Hepatocyte (in vitro differentiated cells): Measurements from ENCODE around the gene CAMKK2. TPM values are rescaled to one million over a fixed set of nuclear protein-coding genes. Genes with fewer than 3 reads are reported as not detected.
"Not testable (repeated sequence)": the region's sequence is repeated elsewhere in the genome, so short reads cannot be mapped to it uniquely, and the experiment has no call there.

Experiments used
- DNase-seq: peaks from one replicate; pipeline ENCODE4 v3.0.0-alpha.2; 2016; ENCODE audit warnings: low spot score
- H2AFZ ChIP-seq: fragments of 200-600 bp; sonication (generic); 2 replicates; pipeline ENCODE4 v1.6.0; 2016; ENCODE audit warnings: antibody characterized with exemption, mild to moderate bottlenecking
- H3K27ac ChIP-seq: fragments of 200-600 bp; sonication (generic); 2 replicates; pipeline ENCODE4 v1.5.1; 2016; ENCODE audit warnings: mild to moderate bottlenecking
- H3K27me3 ChIP-seq: fragments of 200-600 bp; sonication (generic); 2 replicates; pipeline ENCODE4 v1.6.1; 2016
- H3K36me3 ChIP-seq: fragments of 200-600 bp; sonication (generic); replicated peaks from 2 replicates; pipeline ENCODE4 v1.5.1; 2016; ENCODE audit warnings: low read depth; ENCODE audit not compliant: insufficient read depth
- H3K4me1 ChIP-seq: fragments of 200-600 bp; sonication (generic); 2 replicates; pipeline ENCODE4 v1.5.1; 2016; ENCODE audit warnings: mild to moderate bottlenecking, moderate library complexity; ENCODE audit not compliant: insufficient read depth
- H3K4me2 ChIP-seq: fragments of 200-600 bp; sonication (generic); 2 replicates; pipeline ENCODE4 v1.6.0; 2016
- H3K4me3 ChIP-seq: fragments of 200-600 bp; sonication (generic); 2 replicates; pipeline ENCODE4 v1.5.1; 2016; ENCODE audit warnings: mild to moderate bottlenecking
- H3K79me2 ChIP-seq: fragments of 200-600 bp; sonication (generic); 2 replicates; pipeline ENCODE4 v1.6.0; 2017; ENCODE audit warnings: mild to moderate bottlenecking
- H3K9me2 ChIP-seq: fragments of 200-600 bp; sonication (generic); replicated peaks from 2 replicates; pipeline ENCODE4 v1.6.0; 2017; ENCODE audit warnings: mild to moderate bottlenecking; ENCODE audit not compliant: insufficient read depth
- H3K9me3 ChIP-seq: fragments of 200-600 bp; sonication (generic); 2 replicates; pipeline ENCODE4 v1.5.1; 2016; ENCODE audit warnings: low read depth, mild to moderate bottlenecking
- H4K20me1 ChIP-seq: fragments of 200-600 bp; sonication (generic); 2 replicates; pipeline ENCODE4 v1.6.0; 2016; ENCODE audit warnings: mild to moderate bottlenecking; ENCODE audit not compliant: insufficient read depth, poor library complexity, severe bottlenecking
- EZH2 ChIP-seq: fragments of 200-600 bp; sonication (generic); IDR thresholded peaks from 2 replicates; pipeline ENCODE4 v1.6.1; 2016; ENCODE audit warnings: antibody characterized with exemption, mild to moderate bottlenecking, borderline replicate concordance
- EZH2phosphoT487 ChIP-seq: fragments of 200-600 bp; sonication (generic); IDR thresholded peaks from one replicate; pipeline ENCODE4 v1.6.1; 2018; ENCODE audit warnings: antibody characterized with exemption, mild to moderate bottlenecking, low read depth, moderate library complexity; ENCODE audit not compliant: unreplicated experiment, severe bottlenecking
- WGBS: methylation state at CpG from one replicate; pipeline ENCODE4 v1.1.6; 2016; ENCODE audit warnings: low lambda C conversion rate; ENCODE audit errors: missing lambda C conversion rate; 5-methylcytosine and 5-hydroxymethylcytosine counted together
- polyA plus RNA-seq: library from polyadenylated mRNA; unstranded; fragments of >200 nt; fragmentation: Nextera tagmentation; extraction: Ambion mirVana; gene quantifications from 2 replicates; pipeline ENCODE4 v1.2.1, GENCODE V29; 2016
- total RNA-seq: library from RNA; depleted of rRNA; stranded (reverse); fragments of >200 nt; gene quantifications from 2 replicates; pipeline ENCODE4 v1.2.3, GENCODE V29; 2014
- TF ChIP-seq, protein P1 (sequence below): fragments of 200-600 bp; sonication (generic); IDR thresholded peaks from 2 replicates; pipeline ENCODE4 v1.5.1; 2016; ENCODE audit warnings: antibody characterized with exemption, mild to moderate bottlenecking; ENCODE audit not compliant: poor library complexity

The CAMKK2 gene
- total and polyA plus RNA-seq, 2 experiments from 2014 or later = 21.5 to 21.9 TPM

DNA sequence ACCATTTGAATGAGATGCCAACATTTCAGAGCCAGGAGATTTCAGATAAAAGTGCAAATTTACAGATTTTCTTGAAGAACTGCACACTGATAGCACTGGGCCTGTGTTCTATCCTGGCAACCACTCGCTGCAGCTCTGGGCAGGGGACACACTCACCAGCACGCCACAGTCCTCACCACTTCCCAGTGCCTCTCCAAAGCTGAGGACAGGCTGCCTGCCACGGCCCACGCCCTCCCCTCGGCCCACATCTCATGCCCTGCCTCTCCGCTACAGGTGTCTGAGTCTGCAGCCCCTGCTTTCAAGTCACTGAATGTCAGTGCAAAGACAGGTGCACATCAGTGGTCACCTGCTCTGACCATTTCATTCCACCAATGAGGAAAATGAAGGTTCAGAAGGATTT lies 12.7 kb downstream of the CAMKK2 start:
- TF ChIP-seq EZH2 (no peak), EZH2phosphoT487 (no peak)
- TF ChIP-seq, protein P1, sequence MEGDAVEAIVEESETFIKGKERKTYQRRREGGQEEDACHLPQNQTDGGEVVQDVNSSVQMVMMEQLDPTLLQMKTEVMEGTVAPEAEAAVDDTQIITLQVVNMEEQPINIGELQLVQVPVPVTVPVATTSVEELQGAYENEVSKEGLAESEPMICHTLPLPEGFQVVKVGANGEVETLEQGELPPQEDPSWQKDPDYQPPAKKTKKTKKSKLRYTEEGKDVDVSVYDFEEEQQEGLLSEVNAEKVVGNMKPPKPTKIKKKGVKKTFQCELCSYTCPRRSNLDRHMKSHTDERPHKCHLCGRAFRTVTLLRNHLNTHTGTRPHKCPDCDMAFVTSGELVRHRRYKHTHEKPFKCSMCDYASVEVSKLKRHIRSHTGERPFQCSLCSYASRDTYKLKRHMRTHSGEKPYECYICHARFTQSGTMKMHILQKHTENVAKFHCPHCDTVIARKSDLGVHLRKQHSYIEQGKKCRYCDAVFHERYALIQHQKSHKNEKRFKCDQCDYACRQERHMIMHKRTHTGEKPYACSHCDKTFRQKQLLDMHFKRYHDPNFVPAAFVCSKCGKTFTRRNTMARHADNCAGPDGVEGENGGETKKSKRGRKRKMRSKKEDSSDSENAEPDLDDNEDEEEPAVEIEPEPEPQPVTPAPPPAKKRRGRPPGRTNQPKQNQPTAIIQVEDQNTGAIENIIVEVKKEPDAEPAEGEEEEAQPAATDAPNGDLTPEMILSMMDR = no peak
- DNase-seq = no peak
- no peaks in the 10 kb centered on the region for H3K9me3 ChIP-seq
- H3K4me1 ChIP-seq = no peaks in the 10 kb centered on the region
- H3K27me3 ChIP-seq = no peaks in the 10 kb centered on the region
- H3K9me2 ChIP-seq = no peaks in the 10 kb centered on the region
- H3K36me3 ChIP-seq = no peaks in the 10 kb centered on the region
- no peak overlapping the region for H3K27ac ChIP-seq
- H3K4me3 ChIP-seq = no peak overlapping the region
- peaks cover 3% of the 10 kb centered on the region for H4K20me1 ChIP-seq
- no peak overlapping the region for H3K4me2 ChIP-seq
- 99% methylated on average over 6 of the region's 6 CpGs for WGBS
- H3K79me2 ChIP-seq = peaks cover 27% of the 10 kb centered on the region
- no peak overlapping the region for H2AFZ ChIP-seq

DNA sequence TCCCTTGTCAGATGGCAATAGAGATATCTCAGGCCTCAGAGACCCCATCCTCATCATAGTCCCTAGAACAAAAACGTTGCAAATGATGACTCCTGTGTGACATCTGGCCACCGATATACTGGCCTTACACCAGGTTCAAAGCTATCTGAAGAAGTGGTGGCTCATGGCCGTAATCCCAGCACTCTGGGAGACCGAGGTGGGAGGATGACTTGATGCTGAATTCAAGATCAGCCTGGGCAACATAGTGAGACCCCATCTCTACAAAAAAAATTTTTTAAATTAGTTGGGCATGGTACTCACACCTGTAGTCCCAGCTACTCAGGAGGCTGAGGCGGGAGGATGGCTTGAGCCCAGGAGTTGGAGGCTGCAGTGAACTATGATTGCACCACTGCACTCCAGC lies 13.1 kb downstream of the CAMKK2 start:
- no peak for DNase-seq
- no peaks in the 10 kb centered on the region for H3K36me3 ChIP-seq

DNA sequence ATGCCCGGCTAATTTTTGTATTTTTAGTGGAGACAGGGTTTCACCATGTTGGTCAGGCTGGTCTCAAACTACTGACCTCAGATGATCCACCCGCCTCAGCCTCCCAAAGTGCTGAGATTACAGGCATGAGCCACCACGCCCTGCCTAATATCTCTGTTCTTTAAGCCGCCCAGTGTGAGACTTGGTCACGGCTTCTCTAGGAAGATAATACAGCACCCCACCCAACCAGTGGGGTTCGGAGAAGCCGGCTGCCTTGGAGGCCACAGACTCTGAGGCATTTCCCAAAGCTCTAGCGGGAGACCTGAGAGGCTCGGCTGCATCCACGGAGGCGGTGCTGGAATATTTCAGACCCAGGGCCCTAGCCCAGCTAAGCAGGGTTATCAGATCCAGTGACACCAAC lies 13.6 kb downstream of the CAMKK2 start:
- H4K20me1 ChIP-seq, H3K4me1 ChIP-seq, DNase-seq, H3K36me3 ChIP-seq, H3K9me2 ChIP-seq, H3K27me3 ChIP-seq, H3K4me3 ChIP-seq, H2AFZ ChIP-seq, H3K27ac ChIP-seq, H3K9me3 ChIP-seq, H3K4me2 ChIP-seq: not testable (repeated sequence)
- peaks cover 27% of the 10 kb centered on the region for H3K79me2 ChIP-seq
- WGBS = 93% methylated on average over 11 of the region's 11 CpGs

More for the DNA sequence above, 13.1 kb downstream of the CAMKK2 start:
- Histone ChIP-seq H2AFZ (no peak overlapping the region), H3K9me2 (no peaks in the 10 kb centered on the region), H4K20me1 (peaks cover 3% of the 10 kb centered on the region), H3K9me3 (no peaks in the 10 kb centered on the region), H3K4me2 (no peak overlapping the region), H3K27me3 (no peaks in the 10 kb centered on the region), H3K4me3 (no peak overlapping the region), H3K79me2 (peaks cover 27% of the 10 kb centered on the region), H3K27ac (no peak overlapping the region), H3K4me1 (no peaks in the 10 kb centered on the region)
- 94% methylated on average over 5 of the region's 5 CpGs for WGBS
- TF ChIP-seq, protein P1 = no peak
- no peak for TF ChIP-seq EZH2phosphoT487
- no peak for TF ChIP-seq EZH2

DNA sequence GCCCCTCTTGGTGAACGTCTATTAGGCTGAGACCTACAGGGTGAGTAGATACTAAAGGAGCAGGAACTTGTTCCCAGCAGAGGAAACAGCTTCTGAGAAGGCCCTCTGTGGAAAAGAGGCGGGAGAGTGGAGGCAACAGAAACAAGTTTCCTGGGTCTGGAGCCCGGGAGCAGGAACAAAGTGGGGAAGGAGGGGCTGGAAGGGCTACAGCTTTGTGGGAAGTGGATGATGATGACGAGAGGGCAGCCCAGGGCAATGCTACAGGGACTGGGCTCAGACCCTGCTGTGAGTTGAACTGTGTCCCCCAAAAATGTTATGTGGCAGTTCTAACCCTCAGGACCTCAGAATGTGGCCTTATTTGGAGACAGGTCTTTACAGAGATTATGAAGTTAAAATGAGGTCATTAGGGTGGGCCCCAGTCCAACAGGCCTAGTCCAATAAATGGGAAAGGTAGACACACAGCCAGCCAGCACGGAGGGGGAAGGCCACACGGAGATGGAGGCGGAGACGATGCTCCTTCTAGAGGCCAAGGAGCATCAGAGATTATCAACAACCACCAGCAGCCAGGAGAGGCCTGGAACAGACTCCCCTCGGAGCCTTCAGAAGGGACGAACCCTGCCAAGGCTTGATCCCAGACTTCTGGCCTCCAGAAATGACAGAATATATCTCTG lies 14.3 kb downstream of the CAMKK2 start:
- H3K4me3 ChIP-seq = no peak overlapping the region
- no peak overlapping the region for H2AFZ ChIP-seq
- H4K20me1 ChIP-seq = peaks cover 4% of the 10 kb centered on the region
- no peak overlapping the region for H3K27ac ChIP-seq
- H3K4me2 ChIP-seq = no peak overlapping the region
- no peak for DNase-seq
- H3K36me3 ChIP-seq = no peaks in the 10 kb centered on the region
- WGBS = 87% methylated on average over 10 of the region's 10 CpGs
- TF ChIP-seq EZH2 (no peak), EZH2phosphoT487 (no peak)
- TF ChIP-seq, protein P1 = no peak
- no peaks in the 10 kb centered on the region for H3K4me1 ChIP-seq
- H3K9me2 ChIP-seq = no peaks in the 10 kb centered on the region
- peaks cover 27% of the 10 kb centered on the region for H3K79me2 ChIP-seq
- H3K9me3 ChIP-seq = no peaks in the 10 kb centered on the region
- H3K27me3 ChIP-seq = no peaks in the 10 kb centered on the region

DNA sequence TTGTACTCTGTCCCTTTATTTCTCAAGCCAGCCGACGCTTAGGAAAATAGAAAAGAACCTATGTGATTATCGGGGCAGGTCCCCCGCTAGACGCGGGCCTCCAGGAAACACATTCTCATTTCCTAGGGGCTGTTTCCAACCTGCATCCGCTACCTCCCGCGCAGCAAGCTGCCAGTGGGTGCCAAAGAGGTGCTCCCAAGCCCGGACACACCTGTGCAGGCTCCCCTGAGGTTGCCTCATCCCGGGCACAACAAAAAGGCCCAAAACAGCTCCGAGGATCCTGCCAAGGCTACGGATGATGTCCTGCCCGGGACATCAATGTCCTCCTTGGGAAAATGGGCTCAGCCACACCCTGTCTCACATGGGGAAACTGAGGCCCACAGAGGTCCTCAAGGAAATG lies 15.4 kb downstream of the CAMKK2 start:
- not testable (repeated sequence) for H4K20me1 ChIP-seq, H3K9me3 ChIP-seq, H3K4me2 ChIP-seq, DNase-seq, H3K36me3 ChIP-seq, H3K4me3 ChIP-seq, H3K27me3 ChIP-seq, H2AFZ ChIP-seq, H3K9me2 ChIP-seq, H3K27ac ChIP-seq, H3K4me1 ChIP-seq
- peaks cover 24% of the 10 kb centered on the region for H3K79me2 ChIP-seq
- 77% methylated on average over 14 of the region's 14 CpGs for WGBS

DNA sequence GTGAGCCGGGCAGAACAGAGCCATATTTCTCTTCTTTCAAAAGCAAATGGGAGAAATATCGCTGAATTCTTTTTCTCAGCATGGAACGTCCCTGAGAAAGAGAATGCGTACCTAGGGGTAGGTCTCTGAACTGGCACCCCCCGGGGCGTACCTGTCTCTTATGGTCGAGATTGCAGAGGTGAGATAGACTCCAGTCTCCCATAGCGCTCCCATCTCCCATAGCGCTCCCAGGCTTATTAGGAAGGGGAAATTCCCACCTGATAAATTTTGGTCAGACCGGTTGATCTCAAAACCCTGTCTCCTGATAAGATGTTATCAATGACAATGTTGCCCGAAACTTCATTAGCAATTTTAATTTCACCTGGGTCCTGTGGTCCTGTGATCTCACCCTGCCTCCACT lies 16.0 kb downstream of the CAMKK2 start:
- DNase-seq, H2AFZ ChIP-seq, H4K20me1 ChIP-seq, H3K9me2 ChIP-seq, H3K36me3 ChIP-seq, H3K4me2 ChIP-seq, H3K4me1 ChIP-seq, H3K4me3 ChIP-seq, H3K27me3 ChIP-seq, H3K27ac ChIP-seq, H3K9me3 ChIP-seq: not testable (repeated sequence)
- WGBS = 58% methylated on average over 11 of the region's 11 CpGs
- peaks cover 23% of the 10 kb centered on the region for H3K79me2 ChIP-seq
